Smooth muscle cell (in vitro differentiated cells): ENCODE measurements around the gene TM4SF1. TPM values are rescaled to one million over a fixed set of nuclear protein-coding genes. Genes with fewer than 3 reads are reported as not detected.

Experiments used
- DNase-seq: peaks from one replicate; lab custom pipeline; 2025; ENCODE audit not compliant: unreplicated experiment; lab: John Stamatoyannopoulos, UW
- H2AFZ ChIP-seq: fragments of 200-600 bp; sonication (generic); 2 replicates; pipeline ENCODE4 v1.6.0; 2016; ENCODE audit warnings: antibody characterized with exemption, low read depth, mild to moderate bottlenecking
- H3F3A ChIP-seq: fragments of 200-600 bp; sonication (generic); 2 replicates; pipeline ENCODE4 v1.6.0; 2017; ENCODE audit warnings: antibody characterized with exemption, low read depth
- H3K27ac ChIP-seq: fragments of 200-600 bp; sonication (generic); 2 replicates; pipeline ENCODE4 v1.5.1; 2016; ENCODE audit warnings: low read depth, mild to moderate bottlenecking
- H3K27me3 ChIP-seq: fragments of 200-600 bp; sonication (generic); 2 replicates; pipeline ENCODE4 v1.6.1; 2016; ENCODE audit warnings: low read depth, mild to moderate bottlenecking
- H3K36me3 ChIP-seq: fragments of 200-600 bp; sonication (generic); 2 replicates; pipeline ENCODE4 v1.5.1; 2016; ENCODE audit warnings: low read depth
- H3K4me1 ChIP-seq: fragments of 200-600 bp; sonication (generic); 2 replicates; pipeline ENCODE4 v1.5.1; 2016; ENCODE audit warnings: low read depth
- H3K4me2 ChIP-seq: fragments of 200-600 bp; sonication (generic); 2 replicates; pipeline ENCODE4 v1.6.0; 2016; ENCODE audit warnings: mild to moderate bottlenecking
- H3K4me3 ChIP-seq: fragments of 200-600 bp; sonication (generic); 2 replicates; pipeline ENCODE4 v1.5.1; 2016; ENCODE audit warnings: mild to moderate bottlenecking
- H3K79me2 ChIP-seq: fragments of 200-600 bp; sonication (generic); 2 replicates; pipeline ENCODE4 v1.6.0; 2016; ENCODE audit warnings: low read depth, mild to moderate bottlenecking
- H3K9ac ChIP-seq: fragments of 200-600 bp; sonication (generic); 2 replicates; pipeline ENCODE4 v1.6.0; 2016; ENCODE audit warnings: low read depth
- H3K9me3 ChIP-seq: fragments of 200-600 bp; sonication (generic); replicated peaks from 2 replicates; pipeline ENCODE4 v1.5.1; 2016; ENCODE audit warnings: low read depth
- H4K20me1 ChIP-seq: fragments of 200-600 bp; sonication (generic); 2 replicates; pipeline ENCODE4 v1.6.0; 2016; ENCODE audit warnings: low read depth
- CTCF ChIP-seq: fragments of 200-600 bp; sonication (generic); IDR thresholded peaks from 2 replicates; pipeline ENCODE4 v1.5.1; 2017; ENCODE audit warnings: borderline replicate concordance, mild to moderate bottlenecking, antibody characterized with exemption; ENCODE audit not compliant: insufficient read depth, poor library complexity, severe bottlenecking
- WGBS: methylation state at CpG from one replicate; pipeline ENCODE4 v1.1.7; 2016; ENCODE audit warnings: low lambda C conversion rate; 5-methylcytosine and 5-hydroxymethylcytosine counted together
- polyA plus RNA-seq: library from polyadenylated mRNA; unstranded; fragments of >200 nt; fragmentation: Nextera tagmentation; extraction: Ambion mirVana; gene quantifications from 2 replicates; pipeline ENCODE4 v1.2.1, GENCODE V29; 2016
- total RNA-seq: library from RNA; depleted of rRNA; stranded (reverse); fragments of >200 nt; gene quantifications from 2 replicates; pipeline ENCODE4 v1.2.3, GENCODE V29; 2014

TM4SF1 gene
- total and polyA plus RNA-seq, 2 experiments from 2014 or later = 37.5 to 134 TPM

- no peaks in the 10 kb centered on the region for H3K79me2 ChIP-seq
Measured at GRCh38 chr3:149385617-149386298, 8.3 kb upstream of the TM4SF1 start.

GRCh38 chr3:149384911-149385321 is 7.5 kb upstream of the TM4SF1 start:
- Histone ChIP-seq H3K9ac (peak overlapping the region; percentile 87), H3K4me3 (no peak overlapping the region), H3K36me3 (no peaks in the 10 kb centered on the region), H3K4me1 (peaks cover 8% of the 10 kb centered on the region), H4K20me1 (no peaks in the 10 kb centered on the region), H3K27ac (peak overlapping the region; percentile 97), H3K9me3 (no peaks in the 10 kb centered on the region), H3K27me3 (no peaks in the 10 kb centered on the region), H3K4me2 (no peak overlapping the region), H3F3A (peaks cover 6% of the 10 kb centered on the region), H3K79me2 (no peaks in the 10 kb centered on the region), H2AFZ (no peak overlapping the region)
- TF ChIP-seq CTCF = no peak
- DNase-seq = no peak
- WGBS = 42% methylated on average over 6 of the region's 6 CpGs

More at GRCh38 chr3:149385617-149386298, 8.3 kb upstream of the TM4SF1 start:
- peaks cover 6% of the 10 kb centered on the region for H3F3A ChIP-seq
- no peak for TF ChIP-seq CTCF
- no peaks in the 10 kb centered on the region for H3K27me3 ChIP-seq
- 96% methylated on average over 7 of the region's 7 CpGs for WGBS
- no peak overlapping the region for H3K4me2 ChIP-seq
- no peak for DNase-seq
- H2AFZ ChIP-seq = no peak overlapping the region
- no peaks in the 10 kb centered on the region for H3K9me3 ChIP-seq
- H3K9ac ChIP-seq = peak overlapping the region; percentile 87
- no peaks in the 10 kb centered on the region for H3K36me3 ChIP-seq
- no peak overlapping the region for H3K4me3 ChIP-seq
- no peaks in the 10 kb centered on the region for H4K20me1 ChIP-seq
- peaks cover 8% of the 10 kb centered on the region for H3K4me1 ChIP-seq
- H3K27ac ChIP-seq = peak overlapping the region; percentile 97

GRCh38 chr3:149384167-149384566 is 6.7 kb upstream of the TM4SF1 start:
- no peaks in the 10 kb centered on the region for H3K9me3 ChIP-seq
- H3K4me3 ChIP-seq = no peak overlapping the region
- DNase-seq = no peak
- H3K36me3 ChIP-seq = no peaks in the 10 kb centered on the region
- no peak for TF ChIP-seq CTCF
- no peaks in the 10 kb centered on the region for H3K27me3 ChIP-seq
- H3K27ac ChIP-seq = peak overlapping the region; percentile 97
- no peaks in the 10 kb centered on the region for H3K79me2 ChIP-seq
- H3K9ac ChIP-seq = no peak overlapping the region
- no peak overlapping the region for H2AFZ ChIP-seq
- H3K4me2 ChIP-seq = no peak overlapping the region
- H3F3A ChIP-seq = peaks cover 6% of the 10 kb centered on the region
- H4K20me1 ChIP-seq = no peaks in the 10 kb centered on the region
- H3K4me1 ChIP-seq = peaks cover 8% of the 10 kb centered on the region

DNA sequence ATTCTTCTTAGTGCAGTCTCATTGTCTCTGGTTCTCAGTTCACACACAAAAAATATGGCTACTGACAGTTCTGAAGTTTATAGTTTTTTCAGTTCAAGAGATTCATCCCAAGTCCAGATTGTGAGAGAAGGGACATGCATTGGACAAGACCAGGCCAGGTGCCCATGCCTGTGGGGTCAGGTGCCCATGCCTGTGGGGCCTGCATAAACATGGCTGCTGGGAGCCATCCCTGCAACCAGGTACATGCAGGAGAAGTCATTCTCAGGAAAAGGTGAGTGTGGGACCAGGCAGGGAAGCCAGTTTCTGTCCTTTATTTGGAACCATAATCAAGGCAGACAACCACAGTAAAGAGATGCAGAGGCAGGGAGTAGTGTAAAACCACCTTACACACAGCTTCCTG is 6.3 kb upstream of the TM4SF1 start:
- Histone ChIP-seq H3K4me1 (peaks cover 8% of the 10 kb centered on the region), H3K79me2 (no peaks in the 10 kb centered on the region), H3K27ac (no peak overlapping the region), H3K9me3 (no peaks in the 10 kb centered on the region), H3K4me2 (no peak overlapping the region), H3K36me3 (no peaks in the 10 kb centered on the region), H3K4me3 (no peak overlapping the region), H4K20me1 (no peaks in the 10 kb centered on the region), H2AFZ (no peak overlapping the region), H3F3A (peaks cover 6% of the 10 kb centered on the region), H3K9ac (no peak overlapping the region), H3K27me3 (no peaks in the 10 kb centered on the region)
- DNase-seq = no peak
- TF ChIP-seq CTCF = no peak
